ENCODE results near the gene LRRC31.
A peak's percentile ranks its signal among the peaks of the same experiment; 100 is the strongest.

Gene LRRC31

GRCh38 chr3:169897284-169897683, 27.5 kb upstream of the LRRC31 start:
- no peak overlapping the region for H3K9ac ChIP-seq (ENCODE audit: insufficient read length)
- H3K27ac ChIP-seq = no peak overlapping the region
- no peak overlapping the region for H3K4me3 ChIP-seq
- DNase-seq (ENCODE audit: low read depth, low spot score) = no peak
- TF ChIP-seq FOXP2 (optimal IDR thresholded peaks at IDR 0.05; ENCODE audit: control extremely low read depth, extremely low read length, insufficient read depth) = no peak
- TF ChIP-seq POLR2AphosphoS5 (IDR thresholded peaks at IDR 0.05; ENCODE audit: borderline replicate concordance, low read depth, low read length) = no peak
- TF ChIP-seq EZH2 (IDR thresholded peaks at IDR 0.05) = no peak
- peaks cover 12% of the 10 kb centered on the region; the same call in 1 of the 2 replicates for H3K9me3 ChIP-seq (ENCODE audit: low read depth, low read length)
- H3K36me3 ChIP-seq (ENCODE audit: insufficient read depth, low read length) = no peaks in the 10 kb centered on the region

GRCh38 chr3:169895072-169895471, 25.3 kb upstream of the LRRC31 start:
- Histone ChIP-seq H3K36me3 (ENCODE audit: insufficient read depth, low read length) (no peaks in the 10 kb centered on the region), H3K27ac (no peak overlapping the region), H3K9ac (ENCODE audit: insufficient read length) (no peak overlapping the region), H3K4me3 (no peak overlapping the region), H3K9me3 (ENCODE audit: low read depth, low read length) (no peaks in the 10 kb centered on the region)
- no peak for DNase-seq (ENCODE audit: low read depth, low spot score)
- TF ChIP-seq FOXP2 (optimal IDR thresholded peaks at IDR 0.05; ENCODE audit: control extremely low read depth, extremely low read length, insufficient read depth) (no peak), POLR2AphosphoS5 (IDR thresholded peaks at IDR 0.05; ENCODE audit: borderline replicate concordance, low read depth, low read length) (no peak), EZH2 (IDR thresholded peaks at IDR 0.05) (no peak)

- H3K9ac ChIP-seq (ENCODE audit: insufficient read length) = no peak overlapping the region
- H3K27ac ChIP-seq = no peak overlapping the region
- H3K36me3 ChIP-seq (ENCODE audit: insufficient read depth, low read length) = no peaks in the 10 kb centered on the region
- DNase-seq (ENCODE audit: low read depth, low spot score) = no peak
- no peak for TF ChIP-seq EZH2 (IDR thresholded peaks at IDR 0.05)
- TF ChIP-seq POLR2AphosphoS5 (IDR thresholded peaks at IDR 0.05; ENCODE audit: borderline replicate concordance, low read depth, low read length) = no peak
- no peak for TF ChIP-seq FOXP2 (optimal IDR thresholded peaks at IDR 0.05; ENCODE audit: control extremely low read depth, extremely low read length, insufficient read depth)
- H3K9me3 ChIP-seq (ENCODE audit: low read depth, low read length) = no peaks in the 10 kb centered on the region
- H3K4me3 ChIP-seq = no peak overlapping the region
Observed at GRCh38 chr3:169894110-169894509, 24.4 kb upstream of the LRRC31 start.

GRCh38 chr3:169891886-169892285, 22.2 kb upstream of the LRRC31 start:
- no peak overlapping the region for H3K27ac ChIP-seq
- H3K9ac ChIP-seq (ENCODE audit: insufficient read length) = no peak overlapping the region
- DNase-seq (ENCODE audit: low read depth, low spot score) = peak; percentile 14
- H3K9me3 ChIP-seq (ENCODE audit: low read depth, low read length) = no peaks in the 10 kb centered on the region
- no peaks in the 10 kb centered on the region for H3K36me3 ChIP-seq (ENCODE audit: insufficient read depth, low read length)
- TF ChIP-seq POLR2AphosphoS5 (IDR thresholded peaks at IDR 0.05; ENCODE audit: borderline replicate concordance, low read depth, low read length) = no peak
- TF ChIP-seq FOXP2 (optimal IDR thresholded peaks at IDR 0.05; ENCODE audit: control extremely low read depth, extremely low read length, insufficient read depth) = no peak
- TF ChIP-seq EZH2 (IDR thresholded peaks at IDR 0.05) = no peak
- no peak overlapping the region for H3K4me3 ChIP-seq

- no peak overlapping the region for H3K9ac ChIP-seq (ENCODE audit: insufficient read length)
- no peak for DNase-seq (ENCODE audit: low read depth, low spot score)
Observed at GRCh38 chr3:169886671-169887070, 16.9 kb upstream of the LRRC31 start.

GRCh38 chr3:169880576-169881250, 11.0 kb upstream of the LRRC31 start:
- Histone ChIP-seq H3K4me3 (no peak overlapping the region), H3K36me3 (ENCODE audit: insufficient read depth, low read length) (no peaks in the 10 kb centered on the region), H3K9me3 (ENCODE audit: low read depth, low read length) (no peaks in the 10 kb centered on the region), H3K9ac (ENCODE audit: insufficient read length) (no peak overlapping the region), H3K27ac (no peak overlapping the region)
- no peak for DNase-seq (ENCODE audit: low read depth, low spot score)
- TF ChIP-seq EZH2 (IDR thresholded peaks at IDR 0.05) (no peak), POLR2AphosphoS5 (IDR thresholded peaks at IDR 0.05; ENCODE audit: borderline replicate concordance, low read depth, low read length) (no peak), FOXP2 (optimal IDR thresholded peaks at IDR 0.05; ENCODE audit: control extremely low read depth, extremely low read length, insufficient read depth) (no peak)

More at GRCh38 chr3:169886671-169887070, 16.9 kb upstream of the LRRC31 start:
- H3K27ac ChIP-seq = no peak overlapping the region
- TF ChIP-seq FOXP2 (optimal IDR thresholded peaks at IDR 0.05; ENCODE audit: control extremely low read depth, extremely low read length, insufficient read depth) (no peak), POLR2AphosphoS5 (IDR thresholded peaks at IDR 0.05; ENCODE audit: borderline replicate concordance, low read depth, low read length) (no peak), EZH2 (IDR thresholded peaks at IDR 0.05) (no peak)
- H3K36me3 ChIP-seq (ENCODE audit: insufficient read depth, low read length) = no peaks in the 10 kb centered on the region
- no peak overlapping the region for H3K4me3 ChIP-seq
- H3K9me3 ChIP-seq (ENCODE audit: low read depth, low read length) = no peaks in the 10 kb centered on the region

- TF ChIP-seq EZH2 (IDR thresholded peaks at IDR 0.05) = no peak
- no peak for TF ChIP-seq POLR2AphosphoS5 (IDR thresholded peaks at IDR 0.05; ENCODE audit: borderline replicate concordance, low read depth, low read length)
- no peak for TF ChIP-seq FOXP2 (optimal IDR thresholded peaks at IDR 0.05; ENCODE audit: control extremely low read depth, extremely low read length, insufficient read depth)
Observed at GRCh38 chr3:169879845-169880575, 10.3 kb upstream of the LRRC31 start.

GRCh38 chr3:169879013-169879557, 9.3 kb upstream of the LRRC31 start:
- TF ChIP-seq FOXP2 (optimal IDR thresholded peaks at IDR 0.05; ENCODE audit: control extremely low read depth, extremely low read length, insufficient read depth) (no peak), POLR2AphosphoS5 (IDR thresholded peaks at IDR 0.05; ENCODE audit: borderline replicate concordance, low read depth, low read length) (no peak), EZH2 (IDR thresholded peaks at IDR 0.05) (no peak)
- no peak overlapping the region for H3K9ac ChIP-seq (ENCODE audit: insufficient read length)
- no peaks in the 10 kb centered on the region for H3K9me3 ChIP-seq (ENCODE audit: low read depth, low read length)
- H3K36me3 ChIP-seq (ENCODE audit: insufficient read depth, low read length) = no peaks in the 10 kb centered on the region
- no peak overlapping the region for H3K27ac ChIP-seq
- no peak for DNase-seq (ENCODE audit: low read depth, low spot score)
- H3K4me3 ChIP-seq = no peak overlapping the region

More at GRCh38 chr3:169879845-169880575, 10.3 kb upstream of the LRRC31 start:
- H3K9me3 ChIP-seq (ENCODE audit: low read depth, low read length) = no peaks in the 10 kb centered on the region
- H3K36me3 ChIP-seq (ENCODE audit: insufficient read depth, low read length) = no peaks in the 10 kb centered on the region
- DNase-seq (ENCODE audit: low read depth, low spot score) = no peak
- no peak overlapping the region for H3K27ac ChIP-seq
- H3K4me3 ChIP-seq = no peak overlapping the region
- H3K9ac ChIP-seq (ENCODE audit: insufficient read length) = no peak overlapping the region
